GM21390 (cell line): ENCODE measurements around the gene ZNF432.
A peak's percentile ranks its signal among the peaks of the same experiment; 100 is the strongest.

Experiments
- ATAC-seq: cut with Tn5 transposase; IDR thresholded peaks from one replicate; pipeline ENCODE4 v1.9.1; 2021; ENCODE audit not compliant: unreplicated experiment

ZNF432 gene

GRCh38 chr19:52010674-52011073 is 38.0 kb downstream of the ZNF432 start:
- no peak for ATAC-seq

DNA sequence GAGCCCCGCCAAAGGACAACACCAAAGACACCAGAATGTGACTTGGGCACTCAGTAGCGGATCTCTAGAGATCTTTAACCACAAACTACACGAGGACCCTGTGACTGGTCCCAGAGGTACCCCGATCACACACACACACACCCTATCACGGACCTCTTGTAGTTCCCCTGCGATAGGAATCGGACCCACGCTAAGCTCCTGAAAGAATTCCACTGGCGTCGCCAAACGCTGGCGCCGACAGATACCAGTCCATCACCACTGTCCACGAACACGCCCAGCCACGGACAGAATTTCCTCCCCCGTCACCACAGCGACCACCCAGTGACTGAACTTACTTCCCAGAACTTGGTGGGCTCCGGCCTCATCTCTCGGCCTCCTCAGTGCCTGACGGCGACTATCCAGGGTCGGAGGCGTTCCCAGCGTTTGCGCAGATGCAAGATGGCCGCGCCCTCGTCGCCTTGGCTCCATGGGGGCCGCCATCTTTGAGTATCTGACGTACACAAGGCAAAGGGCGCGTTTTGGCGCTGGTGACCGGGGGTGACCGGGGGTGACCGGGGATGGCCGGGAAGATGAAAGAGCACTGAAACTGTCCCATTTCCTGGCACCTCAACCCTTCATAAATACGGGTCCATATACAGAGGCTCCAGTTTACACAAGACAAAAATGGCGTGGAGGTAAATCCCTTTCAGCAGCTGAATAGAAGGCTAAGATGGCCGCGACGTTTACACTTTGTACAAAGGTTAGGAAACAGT is 40.7 kb downstream of the ZNF432 start, which contains the start of gene ZNF615:
TSS of gene ZNF615 (minus strand) at position 406 of the 752 bp plus-strand sequence. CDS start 4,500 bp downstream, outside the sequence.
- ATAC-seq = peak; percentile 79

GRCh38 chr19:52007451-52007805 is 41.2 kb downstream of the ZNF432 start:
- ATAC-seq = peak; percentile 21

DNA sequence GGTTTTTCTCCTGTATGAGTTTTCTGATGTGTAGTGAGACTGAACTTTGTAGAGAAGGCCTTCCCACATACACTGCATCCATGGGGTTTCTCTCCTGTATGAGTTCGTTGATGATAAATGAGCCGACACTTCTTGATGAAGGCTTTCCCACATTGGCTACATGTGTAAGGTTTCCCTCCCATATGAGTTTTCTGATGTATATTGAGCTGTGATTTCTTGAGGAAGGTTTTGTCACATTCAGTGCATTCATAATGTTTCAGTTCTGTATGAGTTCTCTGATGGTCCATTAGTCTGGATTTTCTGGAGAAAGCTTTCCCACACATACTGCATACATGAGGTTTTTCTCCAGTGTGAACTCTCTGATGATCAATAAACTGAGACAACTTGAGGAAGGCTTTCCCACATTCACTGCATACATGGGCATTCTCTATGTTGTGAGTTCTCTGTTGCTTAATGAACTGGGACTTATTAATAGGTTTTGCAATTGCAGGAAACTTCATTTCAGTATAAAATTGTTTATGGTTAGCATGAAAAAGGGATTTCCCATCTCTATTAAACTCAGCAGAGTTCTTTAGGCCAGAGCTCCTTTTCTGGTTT is 54.5 kb downstream of the ZNF432 start:
- ATAC-seq = no peak

GRCh38 chr19:51993422-51993821 is 55.2 kb downstream of the ZNF432 start:
- no peak for ATAC-seq

- ATAC-seq = peak; percentile 72
These were observed 62.0 kb downstream of the ZNF432 start, which contains the start of gene ZNF350 for GRCh38 chr19:51986309-51987291. Gene ZNF350 (minus strand): TSS chr19:51986840. CDS start chr19:51974360, 12,480 bp downstream.

- no peak for ATAC-seq
These were observed 65.3 kb downstream of the ZNF432 start for GRCh38 chr19:51983361-51983760.
